ENCODE measurements around the gene MYOM1.

MYOM1 gene

DNA sequence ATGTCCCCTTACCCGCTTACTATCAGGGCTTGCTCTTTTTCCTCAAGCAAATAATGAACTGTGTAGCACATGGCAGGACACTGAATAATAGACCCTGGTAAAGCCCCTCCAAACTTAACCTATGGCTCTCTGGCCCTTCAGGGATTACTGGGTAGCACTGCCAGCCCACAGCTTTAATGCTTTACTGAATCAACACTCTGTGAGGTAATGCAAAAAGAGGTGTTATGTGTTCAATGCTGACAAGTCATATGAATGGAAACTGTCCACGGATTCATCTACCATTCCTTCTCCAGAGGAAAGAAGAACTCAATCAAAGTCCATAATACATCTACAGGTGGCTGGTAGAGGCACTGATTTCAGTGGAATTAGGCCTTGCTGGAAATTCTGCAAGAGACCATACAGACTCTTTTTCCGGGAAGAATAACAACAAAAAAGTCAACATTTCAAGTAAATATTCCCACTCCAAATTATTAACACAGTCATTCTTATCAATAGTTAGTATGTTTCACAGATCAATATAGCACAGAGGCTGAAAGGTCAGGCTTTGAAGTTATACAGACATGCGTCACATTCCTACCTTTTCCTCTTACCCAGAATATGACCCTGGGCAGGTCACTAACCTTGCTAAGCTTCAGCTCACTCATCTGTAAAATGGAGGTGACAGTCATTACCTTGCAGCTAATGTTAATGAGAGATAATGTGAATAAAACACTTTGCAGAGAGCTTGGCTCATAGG lies 13.8 kb upstream of the MYOM1 start:
- ChIA-PET POLR2A (no interaction called here), CTCF (no interaction called here)
- DNase-seq = no peak
- Histone ChIP-seq H3K27me3 (replicated peaks in 2 of 5; ENCODE audit: control insufficient read depth in 4 of 5, insufficient read depth in 5 of 5, low read length in 4 of 5) (no peaks in the 10 kb centered on the region), H3K36me3 (ENCODE audit: control insufficient read depth in 4 of 4, insufficient read depth in 4 of 4, low read length in 3 of 4) (no peaks in the 10 kb centered on the region), H3K9me3 (ENCODE audit: control extremely low read depth in 1 of 5, control insufficient read depth in 4 of 5, insufficient read depth in 2 of 5, low read depth in 1 of 5, low read length in 4 of 5) (no peaks in the 10 kb centered on the region), H3K27ac (ENCODE audit: insufficient read depth in 1 of 2, low read depth in 1 of 2, low read length in 2 of 2, poor library complexity in 1 of 2, severe bottlenecking in 2 of 2) (no peak overlapping the region), H3K4me1 (ENCODE audit: control extremely low read depth in 1 of 4, control insufficient read depth in 4 of 4, insufficient read depth in 4 of 4, low read length in 3 of 4) (no peaks in the 10 kb centered on the region), H3K4me3 (ENCODE audit: control insufficient read depth in 1 of 7, extremely low read depth in 1 of 7, insufficient read depth in 4 of 7, low read depth in 2 of 7, low read length in 6 of 7) (no peak overlapping the region)
- WGBS (ENCODE audit: insufficient coverage) = 100% methylated on average over 2 of the region's 4 CpGs

DNA sequence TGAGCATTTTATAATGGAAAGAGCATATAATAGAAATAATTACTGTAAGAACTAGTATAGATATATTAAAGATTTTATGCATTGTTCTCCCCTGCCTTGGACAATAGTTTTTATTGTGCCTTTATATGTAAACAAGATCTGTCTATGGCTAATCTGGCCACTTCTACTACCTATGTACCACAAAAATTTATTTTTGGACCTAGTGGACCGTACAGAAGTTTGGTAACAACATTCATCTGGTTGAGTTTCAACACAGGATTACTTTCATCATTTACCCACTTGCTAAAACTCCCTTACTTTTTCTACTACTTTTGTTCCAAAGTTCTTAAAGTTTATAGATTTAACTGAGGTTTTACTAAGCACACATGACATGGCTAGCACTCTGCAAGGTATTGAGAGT lies 13.2 kb upstream of the MYOM1 start:
- H3K4me1 ChIP-seq (ENCODE audit: control extremely low read depth in 1 of 4, control insufficient read depth in 4 of 4, insufficient read depth in 4 of 4, low read length in 3 of 4) = no peaks in the 10 kb centered on the region
- H3K36me3 ChIP-seq (ENCODE audit: control insufficient read depth in 4 of 4, insufficient read depth in 4 of 4, low read length in 3 of 4) = no peaks in the 10 kb centered on the region
- ChIA-PET POLR2A (no interaction called here), CTCF (no interaction called here)
- no peak for DNase-seq
- H3K9me3 ChIP-seq (ENCODE audit: control extremely low read depth in 1 of 5, control insufficient read depth in 4 of 5, insufficient read depth in 2 of 5, low read depth in 1 of 5, low read length in 4 of 5) = no peaks in the 10 kb centered on the region
- no CpG with 5 or more reads among the region's 1 CpG for WGBS (ENCODE audit: insufficient coverage)
- H3K27ac ChIP-seq (ENCODE audit: insufficient read depth in 1 of 2, low read depth in 1 of 2, low read length in 2 of 2, poor library complexity in 1 of 2, severe bottlenecking in 2 of 2) = no peak overlapping the region
- H3K27me3 ChIP-seq (replicated peaks in 2 of 5; ENCODE audit: control insufficient read depth in 4 of 5, insufficient read depth in 5 of 5, low read length in 4 of 5) = no peaks in the 10 kb centered on the region
- H3K4me3 ChIP-seq (ENCODE audit: control insufficient read depth in 1 of 7, extremely low read depth in 1 of 7, insufficient read depth in 4 of 7, low read depth in 2 of 7, low read length in 6 of 7) = no peak overlapping the region

- ChIA-PET POLR2A (no interaction called here), CTCF (no interaction called here)
- DNase-seq = peak in 2 of 3 donors; percentile 23 to 32
- Histone ChIP-seq H3K27ac (ENCODE audit: insufficient read depth in 1 of 2, low read depth in 1 of 2, low read length in 2 of 2, poor library complexity in 1 of 2, severe bottlenecking in 2 of 2) (no peak overlapping the region), H3K4me1 (ENCODE audit: control extremely low read depth in 1 of 4, control insufficient read depth in 4 of 4, insufficient read depth in 4 of 4, low read length in 3 of 4) (no peaks in the 10 kb centered on the region), H3K27me3 (replicated peaks in 2 of 5; ENCODE audit: control insufficient read depth in 4 of 5, insufficient read depth in 5 of 5, low read length in 4 of 5) (no peaks in the 10 kb centered on the region), H3K4me3 (ENCODE audit: control insufficient read depth in 1 of 7, extremely low read depth in 1 of 7, insufficient read depth in 4 of 7, low read depth in 2 of 7, low read length in 6 of 7) (no peak overlapping the region), H3K9me3 (ENCODE audit: control extremely low read depth in 1 of 5, control insufficient read depth in 4 of 5, insufficient read depth in 2 of 5, low read depth in 1 of 5, low read length in 4 of 5) (no peaks in the 10 kb centered on the region), H3K36me3 (ENCODE audit: control insufficient read depth in 4 of 4, insufficient read depth in 4 of 4, low read length in 3 of 4) (no peaks in the 10 kb centered on the region)
- 95% methylated on average over 6 of the region's 9 CpGs for WGBS (ENCODE audit: insufficient coverage)
These were observed 10.9 kb upstream of the MYOM1 start for GRCh38 chr18:3230401-3231334.

GRCh38 chr18:3226048-3226447 lies 6.3 kb upstream of the MYOM1 start:
- H3K4me1 ChIP-seq (ENCODE audit: control extremely low read depth in 1 of 4, control insufficient read depth in 4 of 4, insufficient read depth in 4 of 4, low read length in 3 of 4) = peaks cover 0 to 12% (median 6%) of the 10 kb centered on the region in 4 experiments
- no peak for DNase-seq
- no peaks in the 10 kb centered on the region for H3K27me3 ChIP-seq (replicated peaks in 2 of 5; ENCODE audit: control insufficient read depth in 4 of 5, insufficient read depth in 5 of 5, low read length in 4 of 5)
- H3K4me3 ChIP-seq (ENCODE audit: control insufficient read depth in 1 of 7, extremely low read depth in 1 of 7, insufficient read depth in 4 of 7, low read depth in 2 of 7, low read length in 6 of 7) = no peak overlapping the region
- ChIA-PET POLR2A (no interaction called here), CTCF (interaction anchor here (1.2 kb wide), 2 partner anchors 10 to 13 kb away, joined by 3 read pairs; no protein-coding TSS in a partner anchor)
- H3K9me3 ChIP-seq (ENCODE audit: control extremely low read depth in 1 of 5, control insufficient read depth in 4 of 5, insufficient read depth in 2 of 5, low read depth in 1 of 5, low read length in 4 of 5) = no peaks in the 10 kb centered on the region
- H3K36me3 ChIP-seq (ENCODE audit: control insufficient read depth in 4 of 4, insufficient read depth in 4 of 4, low read length in 3 of 4) = no peaks in the 10 kb centered on the region
- no peak overlapping the region for H3K27ac ChIP-seq (ENCODE audit: insufficient read depth in 1 of 2, low read depth in 1 of 2, low read length in 2 of 2, poor library complexity in 1 of 2, severe bottlenecking in 2 of 2)
- WGBS (ENCODE audit: insufficient coverage) = 93% methylated on average over 6 of the region's 6 CpGs

DNA sequence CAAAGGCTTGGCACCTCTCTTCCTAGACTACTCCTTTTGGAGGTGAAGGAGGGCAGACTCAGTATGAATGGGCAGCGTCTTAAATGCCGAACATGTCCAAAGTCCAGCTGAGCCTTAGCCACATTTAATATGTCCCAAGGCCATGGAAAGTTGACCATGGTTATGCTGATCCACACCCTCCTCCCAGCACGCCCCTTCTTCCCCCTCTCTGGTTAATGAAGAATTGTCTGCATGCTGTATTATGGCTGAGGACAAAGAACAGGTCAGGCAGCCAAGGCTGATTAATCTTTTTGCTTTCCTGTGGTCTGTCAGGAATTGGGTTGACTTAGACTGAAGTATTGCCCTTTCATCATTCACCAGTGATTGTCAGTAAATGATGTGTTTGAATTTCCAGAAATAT lies 5.8 kb upstream of the MYOM1 start:
- Histone ChIP-seq H3K9me3 (ENCODE audit: control extremely low read depth in 1 of 5, control insufficient read depth in 4 of 5, insufficient read depth in 2 of 5, low read depth in 1 of 5, low read length in 4 of 5) (no peaks in the 10 kb centered on the region), H3K4me3 (ENCODE audit: control insufficient read depth in 1 of 7, extremely low read depth in 1 of 7, insufficient read depth in 4 of 7, low read depth in 2 of 7, low read length in 6 of 7) (no peak overlapping the region), H3K4me1 (ENCODE audit: control extremely low read depth in 1 of 4, control insufficient read depth in 4 of 4, insufficient read depth in 4 of 4, low read length in 3 of 4) (peaks cover 0 to 12% (median 6%) of the 10 kb centered on the region in 4 experiments), H3K27ac (ENCODE audit: insufficient read depth in 1 of 2, low read depth in 1 of 2, low read length in 2 of 2, poor library complexity in 1 of 2, severe bottlenecking in 2 of 2) (no peak overlapping the region), H3K36me3 (ENCODE audit: control insufficient read depth in 4 of 4, insufficient read depth in 4 of 4, low read length in 3 of 4) (no peaks in the 10 kb centered on the region), H3K27me3 (replicated peaks in 2 of 5; ENCODE audit: control insufficient read depth in 4 of 5, insufficient read depth in 5 of 5, low read length in 4 of 5) (no peaks in the 10 kb centered on the region)
- ChIA-PET CTCF (interaction anchor here (1.2 kb wide), 2 partner anchors 9 to 13 kb away, joined by 3 read pairs; no protein-coding TSS in a partner anchor), POLR2A (no interaction called here)
- WGBS (ENCODE audit: insufficient coverage) = 91% methylated on average over 2 of the region's 3 CpGs
- no peak for DNase-seq

- ChIA-PET CTCF (interaction anchor here (1.5 kb wide), 1 partner anchor 24 kb away, joined by 6 read pairs; the partner anchor contains the start of gene MYL12A), POLR2A (no interaction called here)
- H3K27ac ChIP-seq (ENCODE audit: insufficient read depth in 1 of 2, low read depth in 1 of 2, low read length in 2 of 2, poor library complexity in 1 of 2, severe bottlenecking in 2 of 2) = no peak overlapping the region
- peaks cover 0 to 12% (median 6%) of the 10 kb centered on the region in 4 experiments for H3K4me1 ChIP-seq (ENCODE audit: control extremely low read depth in 1 of 4, control insufficient read depth in 4 of 4, insufficient read depth in 4 of 4, low read length in 3 of 4)
- H3K9me3 ChIP-seq (ENCODE audit: control extremely low read depth in 1 of 5, control insufficient read depth in 4 of 5, insufficient read depth in 2 of 5, low read depth in 1 of 5, low read length in 4 of 5) = no peaks in the 10 kb centered on the region
- WGBS (ENCODE audit: insufficient coverage) = 100% methylated on average over 1 of the region's 3 CpGs
- H3K4me3 ChIP-seq (ENCODE audit: control insufficient read depth in 1 of 7, extremely low read depth in 1 of 7, insufficient read depth in 4 of 7, low read depth in 2 of 7, low read length in 6 of 7) = no peak overlapping the region
- DNase-seq = no peak
- H3K36me3 ChIP-seq (ENCODE audit: control insufficient read depth in 4 of 4, insufficient read depth in 4 of 4, low read length in 3 of 4) = no peaks in the 10 kb centered on the region
- H3K27me3 ChIP-seq (replicated peaks in 2 of 5; ENCODE audit: control insufficient read depth in 4 of 5, insufficient read depth in 5 of 5, low read length in 4 of 5) = no peaks in the 10 kb centered on the region
These were observed 4.5 kb upstream of the MYOM1 start for GRCh38 chr18:3224223-3224622.

- Histone ChIP-seq H3K36me3 (ENCODE audit: control insufficient read depth in 4 of 4, insufficient read depth in 4 of 4, low read length in 3 of 4) (no peaks in the 10 kb centered on the region), H3K4me3 (ENCODE audit: control insufficient read depth in 1 of 7, extremely low read depth in 1 of 7, insufficient read depth in 4 of 7, low read depth in 2 of 7, low read length in 6 of 7) (no peak overlapping the region), H3K27ac (ENCODE audit: insufficient read depth in 1 of 2, low read depth in 1 of 2, low read length in 2 of 2, poor library complexity in 1 of 2, severe bottlenecking in 2 of 2) (no peak overlapping the region), H3K4me1 (ENCODE audit: control extremely low read depth in 1 of 4, control insufficient read depth in 4 of 4, insufficient read depth in 4 of 4, low read length in 3 of 4) (peaks cover 0 to 12% (median 6%) of the 10 kb centered on the region in 4 experiments), H3K9me3 (ENCODE audit: control extremely low read depth in 1 of 5, control insufficient read depth in 4 of 5, insufficient read depth in 2 of 5, low read depth in 1 of 5, low read length in 4 of 5) (no peaks in the 10 kb centered on the region), H3K27me3 (replicated peaks in 2 of 5; ENCODE audit: control insufficient read depth in 4 of 5, insufficient read depth in 5 of 5, low read length in 4 of 5) (no peaks in the 10 kb centered on the region)
- POLR2A ChIA-PET = no interaction called here
- CTCF ChIA-PET = interaction anchor here (0.7 to 1.5 kb wide), 5 partner anchors 22 to 251 kb away, joined by 3 to 6 read pairs (median 3); partner anchors contain the start of gene MYL12A
- WGBS (ENCODE audit: insufficient coverage) = no CpG with 5 or more reads among the region's 1 CpG
- DNase-seq = no peak
These were observed 3.6 kb upstream of the MYOM1 start for GRCh38 chr18:3223356-3223755.

Data from common myeloid progenitor, CD34-positive (primary cell).